ENCODE data around the gene CCDC40. TPM values are rescaled to one million over a fixed set of nuclear protein-coding genes. Genes with fewer than 3 reads are reported as not detected.
"Not testable (repeated sequence)": the region's sequence is repeated elsewhere in the genome, so short reads cannot be mapped to it uniquely, and the experiment has no call there.

CCDC40 gene
- polyA plus RNA-seq, 3 donors = 12.1 to 21.6 (median 13.8) TPM

- no peak for DNase-seq (ENCODE audit: extremely low read depth in 1 of 11, low read depth in 9 of 11, low spot score in 4 of 11)
Observed at GRCh38 chr17:80033840-80034239, 2.6 kb upstream of the CCDC40 start.

GRCh38 chr17:80034791-80035686 lies 1.4 kb upstream of the CCDC40 start:
- peak in 2 of 11 donors; percentile 34 to 36 for DNase-seq (ENCODE audit: extremely low read depth in 1 of 11, low read depth in 9 of 11, low spot score in 4 of 11)

DNA sequence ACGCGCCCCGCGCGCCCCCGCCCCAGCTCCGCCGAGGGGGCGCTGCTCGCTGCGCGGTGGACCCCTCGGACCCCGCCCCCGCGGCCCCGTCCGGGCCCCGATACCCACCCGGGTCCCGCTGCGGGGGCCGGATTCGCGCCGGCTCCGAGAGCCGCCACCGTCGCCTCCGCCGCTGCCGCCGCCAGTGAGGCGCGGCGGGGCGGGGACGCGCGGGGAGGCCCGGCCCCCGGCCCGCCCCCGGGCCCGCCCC lies 830 bp upstream of the CCDC40 start, which contains the start of gene TBC1D16:
Gene TBC1D16 (minus strand): TSS at position 186 of the 250 bp plus-strand sequence. CDS start 22,325 bp downstream, outside the sequence.
- DNase-seq (ENCODE audit: extremely low read depth in 1 of 11, low read depth in 9 of 11, low spot score in 4 of 11) = no peak

DNA sequence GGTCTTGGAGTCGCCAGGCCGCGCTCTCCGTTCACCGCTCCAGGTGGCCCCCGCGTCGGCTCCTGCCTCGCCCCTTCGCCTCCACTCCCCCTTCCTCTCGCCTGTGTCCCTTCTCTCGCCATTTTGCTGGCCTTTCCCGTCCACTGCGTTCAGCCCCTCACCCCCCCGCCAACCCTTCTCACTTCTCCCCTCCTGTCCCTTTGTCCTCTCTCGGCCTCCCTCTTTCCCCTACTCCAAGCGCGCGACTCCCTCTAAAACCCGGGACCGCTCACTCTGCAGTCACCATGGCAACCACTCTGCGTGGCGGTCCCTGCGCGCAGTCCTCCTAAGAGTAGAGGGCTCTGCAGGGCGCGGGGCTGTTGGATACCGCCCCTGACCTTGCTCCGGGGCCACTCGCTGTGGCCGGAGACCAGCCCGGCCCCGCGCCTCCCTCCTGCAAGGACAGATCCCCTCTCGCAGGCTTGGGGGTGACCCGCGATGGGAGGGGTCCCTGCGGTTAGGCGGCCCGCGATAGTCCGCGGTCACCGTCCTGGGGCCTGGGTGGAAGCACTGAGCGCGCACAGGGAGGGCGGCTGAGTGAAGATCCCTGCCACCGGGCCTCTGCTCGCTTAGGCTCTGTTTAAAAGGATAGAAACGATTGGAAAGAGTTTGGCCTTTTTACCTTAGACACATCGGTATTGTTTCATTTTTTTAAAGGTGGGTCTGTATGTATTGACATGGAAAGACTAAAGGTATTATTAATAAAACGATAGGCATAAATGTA lies 454 bp downstream of the CCDC40 start:
- DNase-seq (ENCODE audit: extremely low read depth in 1 of 11, low read depth in 9 of 11, low spot score in 4 of 11) = peak in 7 of 11 donors; percentile 52 to 70 (median 64)

GRCh38 chr17:80043963-80044362 lies 7.5 kb downstream of the CCDC40 start:
- no peak for DNase-seq (ENCODE audit: extremely low read depth in 1 of 11, low read depth in 9 of 11, low spot score in 4 of 11)

DNA sequence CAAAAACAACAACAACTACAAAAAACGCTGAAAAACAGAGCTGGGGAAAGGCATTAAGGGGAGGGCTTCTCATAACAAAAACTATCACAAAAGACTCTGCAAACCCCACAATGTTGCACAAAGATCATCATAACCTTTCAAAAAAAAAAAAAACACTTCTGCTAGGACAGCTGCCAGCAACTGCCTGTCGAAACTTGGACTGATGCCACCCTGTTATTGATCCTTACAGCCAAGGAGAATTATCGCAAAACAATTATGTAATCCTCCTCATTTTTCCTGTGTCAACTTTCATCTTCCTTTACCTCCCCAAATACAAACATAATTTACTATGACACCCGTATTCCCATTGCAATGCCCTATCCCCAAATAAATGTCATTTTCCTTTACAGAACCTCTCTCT lies 9.3 kb downstream of the CCDC40 start:
- DNase-seq (ENCODE audit: extremely low read depth in 1 of 11, low read depth in 9 of 11, low spot score in 4 of 11) = no peak

- not testable (repeated sequence) for DNase-seq (ENCODE audit: extremely low read depth in 1 of 11, low read depth in 9 of 11, low spot score in 4 of 11)
Observed at GRCh38 chr17:80046709-80047108, 10.3 kb downstream of the CCDC40 start.

DNA sequence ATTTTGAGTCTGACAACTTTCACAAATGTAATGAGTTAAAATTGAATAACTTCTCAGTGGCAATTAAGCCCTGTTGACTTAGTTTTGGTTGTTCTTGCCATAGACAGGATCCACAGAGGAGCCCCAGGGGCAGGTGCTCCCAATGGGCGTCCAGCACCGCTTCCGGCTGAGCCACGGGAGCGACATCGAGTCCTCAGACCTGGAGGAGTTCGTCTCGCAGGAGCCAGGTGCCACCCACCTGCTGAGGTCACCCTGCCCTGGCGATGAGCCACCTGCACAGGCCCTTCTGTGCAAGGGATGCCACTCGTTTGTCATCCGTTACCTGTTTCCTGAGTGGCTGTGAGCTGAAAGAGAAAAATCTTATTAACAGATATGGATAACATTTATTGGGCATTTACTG lies 10.7 kb downstream of the CCDC40 start:
- no peak for DNase-seq (ENCODE audit: extremely low read depth in 1 of 11, low read depth in 9 of 11, low spot score in 4 of 11)

- no peak for DNase-seq (ENCODE audit: extremely low read depth in 1 of 11, low read depth in 9 of 11, low spot score in 4 of 11)
Observed at GRCh38 chr17:80049986-80050385, 13.5 kb downstream of the CCDC40 start.

- DNase-seq (ENCODE audit: extremely low read depth in 1 of 11, low read depth in 9 of 11, low spot score in 4 of 11) = no peak
Observed at GRCh38 chr17:80050706-80051105, 14.3 kb downstream of the CCDC40 start.

DNA sequence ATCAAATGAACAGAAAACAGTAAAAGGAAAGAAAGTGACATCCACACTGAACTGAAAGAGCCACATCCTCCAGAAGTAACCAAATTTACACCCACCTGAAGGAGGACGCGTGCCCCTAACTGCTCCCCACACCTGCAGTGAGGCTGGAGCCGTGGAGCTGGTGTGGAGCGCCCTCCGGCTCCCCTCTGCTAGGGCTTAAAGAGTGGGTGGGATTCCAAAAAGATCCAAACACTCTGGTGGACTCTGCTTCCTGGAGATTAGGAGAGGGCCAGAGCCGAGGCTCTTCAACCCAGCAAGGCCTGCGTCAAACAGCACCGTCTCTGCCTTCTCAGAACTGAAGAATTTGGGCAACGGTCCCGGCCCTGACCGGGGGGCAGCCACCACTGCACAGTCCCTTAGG lies 15.2 kb downstream of the CCDC40 start:
- no peak for DNase-seq (ENCODE audit: extremely low read depth in 1 of 11, low read depth in 9 of 11, low spot score in 4 of 11)

GRCh38 chr17:80053102-80053501 lies 16.7 kb downstream of the CCDC40 start:
- DNase-seq (ENCODE audit: extremely low read depth in 1 of 11, low read depth in 9 of 11, low spot score in 4 of 11) = no peak

- no peak for DNase-seq (ENCODE audit: extremely low read depth in 1 of 11, low read depth in 9 of 11, low spot score in 4 of 11)
Observed at GRCh38 chr17:80055597-80055996, 19.2 kb downstream of the CCDC40 start.

- no peak for DNase-seq (ENCODE audit: extremely low read depth in 1 of 11, low read depth in 9 of 11, low spot score in 4 of 11)
Observed at GRCh38 chr17:80058311-80058955, 22.0 kb downstream of the CCDC40 start.

GRCh38 chr17:80060644-80061043 lies 24.2 kb downstream of the CCDC40 start:
- DNase-seq (ENCODE audit: extremely low read depth in 1 of 11, low read depth in 9 of 11, low spot score in 4 of 11) = no peak

- no peak for DNase-seq (ENCODE audit: extremely low read depth in 1 of 11, low read depth in 9 of 11, low spot score in 4 of 11)
Observed at GRCh38 chr17:80061421-80061820, 25.0 kb downstream of the CCDC40 start.

DNA sequence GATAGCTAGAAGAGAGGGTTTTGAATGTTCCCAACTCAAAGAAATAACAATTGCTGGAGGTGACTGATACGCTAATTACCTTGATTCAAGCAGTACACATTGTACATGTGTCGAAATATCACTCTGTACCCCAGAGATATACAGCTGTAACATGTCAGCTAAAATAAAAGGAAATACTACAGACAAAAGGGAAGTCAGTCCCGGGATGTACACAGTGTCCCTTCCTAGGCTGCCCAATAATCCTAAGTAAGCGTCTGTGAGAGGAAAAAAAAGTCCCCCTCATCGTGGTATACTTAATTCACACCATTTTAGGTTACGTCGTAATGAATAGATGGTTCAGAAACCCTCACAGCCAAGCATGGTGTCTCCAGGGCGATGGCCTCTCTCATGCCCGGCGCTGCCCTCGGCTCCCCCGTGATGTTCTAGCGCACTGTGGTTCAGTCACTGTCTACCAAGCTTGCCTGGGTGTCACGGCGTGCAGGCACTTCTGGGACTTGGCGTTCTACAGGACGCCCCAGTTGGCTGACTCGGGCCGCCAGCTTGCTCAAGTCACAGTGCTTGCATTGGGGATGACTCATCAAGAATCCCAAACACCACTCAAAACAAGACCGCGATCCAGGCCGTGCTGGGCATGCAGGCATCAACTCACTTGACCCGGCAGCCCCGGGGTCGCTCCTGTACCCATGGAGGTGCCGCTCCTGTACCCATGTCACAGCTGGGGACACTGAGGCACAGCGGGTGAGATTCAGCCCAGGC lies 27.6 kb downstream of the CCDC40 start:
- no peak for DNase-seq (ENCODE audit: extremely low read depth in 1 of 11, low read depth in 9 of 11, low spot score in 4 of 11)

DNA sequence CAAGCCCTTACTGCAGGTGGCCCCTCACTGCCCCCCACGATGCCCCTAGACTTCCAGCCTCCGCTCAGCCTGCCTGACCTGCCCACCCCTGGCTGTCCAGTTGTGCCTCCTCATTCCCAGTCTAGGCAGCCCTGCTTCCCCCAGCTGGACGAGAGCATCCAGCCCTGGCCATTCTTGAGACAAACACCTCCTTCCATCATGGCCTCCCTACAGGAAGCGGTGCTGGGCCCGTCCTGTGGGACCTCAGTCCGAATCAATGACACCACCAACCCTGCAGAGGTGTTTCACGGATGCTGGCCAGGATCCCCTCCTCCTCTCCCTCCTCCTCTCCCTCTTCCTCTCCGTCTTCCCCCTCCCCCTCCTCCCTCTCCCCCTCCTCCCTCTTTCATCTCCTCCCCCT lies 28.3 kb downstream of the CCDC40 start:
- no peak for DNase-seq (ENCODE audit: extremely low read depth in 1 of 11, low read depth in 9 of 11, low spot score in 4 of 11)

DNA sequence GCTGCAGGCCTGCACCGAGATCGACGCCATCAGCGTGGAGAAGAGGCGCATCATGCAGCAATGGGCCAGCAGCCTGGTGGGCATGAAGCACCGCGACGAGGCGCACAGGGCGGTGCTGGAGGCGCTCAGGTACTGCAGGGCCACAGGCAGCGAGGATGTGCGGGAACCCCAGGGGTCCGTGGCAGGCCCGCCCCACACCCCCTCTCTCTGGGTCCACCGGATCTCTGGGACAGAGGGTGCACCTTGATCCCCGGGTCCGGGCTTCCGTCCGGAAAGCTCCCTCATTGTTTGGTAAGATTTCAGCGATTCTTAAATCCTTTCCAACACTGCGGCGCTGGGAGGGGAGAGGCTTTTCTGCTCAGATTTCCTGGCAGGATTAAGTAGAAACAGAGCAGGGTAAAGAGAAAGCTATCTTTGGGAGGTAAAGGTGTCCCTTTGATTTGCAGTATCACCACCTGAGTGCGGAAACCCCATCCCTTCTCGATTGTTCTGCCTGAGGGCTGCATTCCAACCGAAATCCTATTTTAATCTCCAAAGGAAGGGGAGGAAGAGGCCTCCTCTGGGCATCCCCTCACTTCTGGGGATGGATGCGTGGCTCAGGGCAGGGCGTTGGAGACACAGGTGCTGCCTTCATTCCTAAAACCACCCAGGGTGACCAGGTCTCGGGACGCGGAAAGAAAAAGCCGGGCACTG lies 29.2 kb downstream of the CCDC40 start:
- DNase-seq (ENCODE audit: extremely low read depth in 1 of 11, low read depth in 9 of 11, low spot score in 4 of 11) = no peak
